ENCODE data around the gene KRTAP2-1.
"Not testable (repeated sequence)": the region's sequence is repeated elsewhere in the genome, so short reads cannot be mapped to it uniquely, and the experiment has no call there.

KRTAP2-1 gene

DNA sequence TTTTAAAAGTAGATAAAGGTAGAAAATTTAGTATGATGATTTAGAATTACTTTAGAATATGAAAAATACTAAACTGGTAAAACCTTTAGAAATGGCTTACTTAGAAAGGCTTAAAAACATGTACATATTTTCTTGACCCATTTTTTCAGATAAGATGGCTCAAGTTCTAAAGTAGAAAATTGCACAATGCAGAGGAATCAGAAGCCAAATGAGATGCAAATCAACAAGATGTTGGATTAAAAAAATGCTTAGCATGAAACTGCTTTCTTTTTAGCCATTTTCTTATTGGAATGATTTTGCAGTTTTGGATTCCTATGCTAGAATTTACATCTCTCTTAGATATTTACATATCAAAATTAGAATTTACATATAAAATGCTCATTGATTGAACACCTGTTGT, 36.7 kb downstream of the KRTAP2-1 start:
- no peak for DNase-seq

DNA sequence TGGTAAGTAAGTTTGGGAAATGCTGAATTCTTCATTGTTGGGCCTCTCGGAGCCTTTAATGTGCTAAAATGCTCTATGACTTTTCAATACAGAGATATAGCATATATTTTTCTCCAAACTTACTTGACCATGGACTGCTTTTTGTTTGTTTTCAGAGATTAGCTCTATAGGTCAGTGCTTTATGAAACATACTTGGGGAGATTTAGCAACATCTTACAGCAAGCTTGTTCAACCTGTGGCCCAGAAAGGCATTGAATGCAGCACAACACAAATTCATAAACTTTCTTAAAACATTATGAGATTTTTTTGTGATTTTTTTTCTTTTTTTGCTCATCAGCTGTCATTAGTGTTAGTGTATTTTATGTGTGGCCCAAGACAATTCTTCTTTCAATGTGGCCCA, 37.2 kb downstream of the KRTAP2-1 start:
- DNase-seq, result no peak

DNA sequence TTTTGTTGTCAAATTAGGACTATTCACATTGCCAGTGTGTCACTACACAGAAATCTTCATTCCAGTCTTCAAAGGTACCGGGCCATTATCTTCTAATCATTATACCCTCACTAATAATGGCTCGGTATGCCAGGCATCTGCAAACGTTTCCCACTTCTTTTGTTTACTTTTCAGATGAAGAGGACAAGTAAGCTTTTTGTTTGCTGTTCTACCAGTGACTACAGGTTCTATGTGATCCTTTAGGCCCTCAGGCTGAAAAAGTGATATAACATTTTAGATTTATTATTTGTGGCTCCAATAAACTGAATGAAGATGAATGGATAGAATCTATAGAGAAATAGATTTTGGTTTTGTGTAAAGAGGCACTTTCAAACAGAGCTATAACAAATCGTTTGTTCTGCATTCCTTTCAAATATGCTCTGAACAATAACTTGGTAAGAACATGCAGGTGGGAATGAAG, 37.8 kb downstream of the KRTAP2-1 start:
- no peak for DNase-seq

DNA sequence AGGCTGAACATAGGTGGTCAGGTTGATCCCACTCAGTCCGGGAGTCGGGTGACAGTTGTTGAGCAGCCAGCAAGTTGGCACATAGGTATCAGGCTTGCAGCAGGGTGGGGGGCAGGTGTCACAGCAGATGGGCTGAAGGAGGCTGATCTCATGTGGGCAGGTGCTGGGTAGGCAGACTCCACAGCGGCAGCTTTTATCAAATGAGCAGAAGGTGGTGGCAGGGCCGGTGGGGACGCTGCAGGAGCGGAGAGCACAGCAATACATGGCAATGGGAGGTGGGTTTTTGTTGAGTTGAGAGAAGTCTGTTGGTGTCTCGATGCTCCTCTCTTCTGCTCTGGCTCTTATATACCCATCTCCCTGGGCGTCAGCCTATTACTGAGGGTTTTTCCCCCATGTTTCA, 38.3 kb downstream of the KRTAP2-1 start, which contains the start of gene KRTAP3-1:
Gene KRTAP3-1, minus strand, starts transcription at position 318 of the 400 bp plus-strand sequence. Its CDS starts 54 bp downstream, at position 264.
- DNase-seq, result no peak

DNA sequence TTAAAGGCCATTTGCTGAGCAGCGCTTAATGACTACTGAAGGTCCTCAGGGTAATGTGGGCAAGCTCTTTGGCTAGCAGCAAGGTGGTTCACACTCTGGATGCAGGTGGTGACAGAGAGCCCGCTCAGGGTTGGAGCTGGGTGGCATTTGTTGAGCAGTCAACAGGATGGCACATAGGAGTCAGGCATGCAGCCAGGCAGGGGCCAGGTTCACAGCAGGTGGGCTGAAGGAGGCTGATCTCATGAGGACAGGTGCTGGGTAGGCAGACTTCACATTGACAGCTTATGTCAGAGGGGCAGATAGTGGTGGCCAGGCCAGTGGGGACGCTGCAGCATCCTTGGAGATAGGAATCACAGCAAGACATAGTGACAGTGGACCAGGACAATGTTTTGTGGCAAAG, 42.7 kb downstream of the KRTAP2-1 start:
- no peak for DNase-seq

DNA sequence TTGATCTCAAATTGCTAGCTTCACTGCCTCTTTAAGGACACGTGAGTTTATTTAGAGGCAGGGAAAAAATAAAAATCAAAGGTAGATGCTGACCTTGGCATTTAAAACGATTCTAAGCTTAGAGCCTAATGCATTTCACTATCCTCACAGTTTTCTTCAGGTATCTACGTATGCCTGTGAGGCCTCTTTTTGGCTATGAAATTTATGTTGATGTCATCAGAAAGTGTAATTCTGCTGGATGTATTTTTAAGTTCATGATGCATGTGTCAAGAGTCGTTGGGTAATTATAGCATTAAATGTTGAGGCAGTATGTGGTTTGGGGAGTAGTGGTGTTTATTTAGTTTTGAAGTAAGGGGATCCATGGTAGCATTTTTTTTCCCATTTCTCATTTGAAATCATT, 43.2 kb downstream of the KRTAP2-1 start:
- no peak for DNase-seq

DNA sequence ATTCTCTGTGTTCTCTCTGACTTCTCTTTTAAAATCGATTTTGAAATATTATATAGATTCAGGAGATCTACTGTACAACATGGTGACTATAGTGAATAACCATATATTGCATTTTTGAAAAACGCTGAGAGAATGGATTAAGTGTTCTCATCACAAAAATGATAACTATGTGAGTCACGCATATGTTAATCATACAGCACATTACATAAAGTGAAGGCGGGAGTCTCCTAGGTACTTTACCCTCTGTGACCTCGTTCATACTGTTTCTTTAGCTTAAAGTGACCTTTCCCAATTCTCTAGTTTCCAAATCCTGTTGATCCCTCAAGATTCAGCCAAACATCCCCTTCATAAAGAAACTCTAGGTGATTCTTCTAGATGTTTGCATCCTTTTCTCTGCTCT, 44.3 kb downstream of the KRTAP2-1 start:
- no peak for DNase-seq

DNA sequence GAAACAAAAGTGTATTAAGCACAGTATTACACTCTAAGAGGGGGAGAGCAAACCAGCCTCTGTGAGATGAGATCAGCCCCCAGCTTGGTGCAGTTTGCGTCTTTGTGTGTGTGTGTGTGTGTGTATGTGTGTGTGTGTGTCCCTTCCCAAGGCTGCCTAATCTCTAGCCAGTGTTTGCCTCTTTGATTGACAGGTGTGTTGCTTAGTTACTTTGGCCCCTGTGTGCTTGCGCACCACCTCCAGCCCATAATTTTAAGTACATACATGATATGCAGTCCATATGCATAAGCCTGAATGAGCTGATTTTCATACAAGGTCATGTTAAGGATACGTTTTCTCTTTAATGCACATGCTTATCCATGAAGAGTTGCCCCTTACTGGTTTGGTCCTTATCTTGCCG, 45.3 kb downstream of the KRTAP2-1 start:
- no peak for DNase-seq

DNA sequence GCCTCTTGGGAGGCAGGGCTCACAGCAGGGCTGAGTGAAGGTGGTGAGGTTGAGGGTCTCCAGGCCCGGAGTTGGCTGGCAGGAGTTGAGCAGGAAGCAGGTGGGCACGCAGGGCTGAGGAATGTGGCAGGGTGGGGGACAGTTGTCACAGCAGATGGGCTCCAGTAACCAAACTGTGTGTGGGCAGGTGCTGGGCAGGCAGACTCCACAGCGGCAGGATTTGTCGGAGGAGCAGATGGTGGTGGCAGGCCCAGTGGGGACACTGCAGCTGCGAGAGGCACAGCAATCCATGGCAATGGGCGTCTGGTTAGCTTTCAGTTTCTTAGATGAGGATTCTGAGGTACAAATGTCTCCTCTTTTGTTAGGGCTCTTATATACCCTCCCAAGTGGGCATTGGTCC, 47.6 kb downstream of the KRTAP2-1 start, which contains the start of gene KRTAP3-2:
Gene KRTAP3-2, minus strand, starts transcription at position 344 of the 400 bp plus-strand sequence. Its CDS starts 53 bp downstream, at position 291.
- not testable (repeated sequence) for DNase-seq

DNA sequence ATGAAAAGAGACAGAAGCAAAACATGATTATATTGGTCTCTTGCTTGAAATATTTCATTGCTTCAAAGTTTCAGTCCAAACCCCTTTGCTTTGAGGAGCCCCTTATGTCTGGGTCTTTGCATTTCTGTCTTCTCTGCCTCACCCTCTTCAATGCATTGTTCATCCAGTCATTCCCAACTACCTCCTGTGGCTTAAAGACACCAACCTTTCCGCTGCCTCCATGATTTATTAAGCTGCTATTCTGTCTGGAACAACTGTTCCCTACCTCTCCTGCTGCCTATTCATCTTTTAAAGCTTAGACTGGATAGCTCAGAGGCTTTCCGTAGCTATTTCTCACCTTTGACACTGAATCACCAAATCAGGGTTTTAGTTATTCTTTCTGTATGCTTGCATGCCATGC, 49.8 kb downstream of the KRTAP2-1 start:
- DNase-seq, result no peak

DNA sequence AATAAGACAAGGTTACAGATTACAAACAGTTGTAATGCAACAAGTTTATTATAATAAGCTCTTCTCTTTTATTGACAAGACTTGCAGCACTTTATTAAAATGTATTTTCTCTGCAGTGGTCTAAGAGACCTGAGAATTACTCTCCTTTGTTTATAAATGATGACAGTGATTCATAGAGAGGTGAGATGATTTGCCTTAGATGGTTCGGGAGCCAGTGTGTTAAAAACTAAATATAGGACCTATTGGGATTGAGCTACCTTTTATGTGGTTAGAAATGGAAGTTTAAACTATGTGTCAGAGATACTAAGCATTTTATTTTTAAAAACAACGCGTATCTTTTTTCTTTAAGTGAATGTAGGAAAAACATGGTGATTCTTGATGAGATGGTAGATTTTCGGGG, 50.3 kb downstream of the KRTAP2-1 start:
- no peak for DNase-seq
